Stomach smooth muscle (tissue), 2 donors: ENCODE results near the gene TEAD1.

Experiments
- H3K27ac ChIP-seq: one replicate; pipeline ENCODE4 v1.7.0; 2013; ENCODE audit warnings: mild to moderate bottlenecking, low read length, inconsistent platforms
- H3K27me3 ChIP-seq, 2 donors: one replicate each; pipeline ENCODE4 v1.7.0; 2013; ENCODE audit warnings: low read length in 2 of 2; ENCODE audit not compliant: insufficient read depth in 2 of 2, control insufficient read depth in 1 of 2
- H3K36me3 ChIP-seq, 2 donors: one replicate each; pipeline ENCODE4 v1.7.0; 2013; ENCODE audit warnings: low read length in 2 of 2; ENCODE audit not compliant: control insufficient read depth in 2 of 2, insufficient read depth in 2 of 2
- H3K4me1 ChIP-seq: one replicate; pipeline ENCODE4 v1.7.0; 2013; ENCODE audit warnings: low read length; ENCODE audit not compliant: control insufficient read depth, insufficient read depth
- H3K4me3 ChIP-seq, 2 donors: one replicate each; pipeline ENCODE4 v1.7.0; 2013; ENCODE audit warnings: low read length in 2 of 2
- H3K9ac ChIP-seq, 2 donors: one replicate each; pipeline ENCODE4 v1.7.0; 2013; ENCODE audit warnings: low read length in 2 of 2, mild to moderate bottlenecking in 1 of 2
- H3K9me3 ChIP-seq, 2 donors: one replicate each; pipeline ENCODE4 v1.7.0; 2013; ENCODE audit warnings: low read length in 2 of 2; ENCODE audit not compliant: control insufficient read depth in 2 of 2
- donor health status: healthy.
- donor health status: Pancreatic carcinoma.

The TEAD1 gene

DNA sequence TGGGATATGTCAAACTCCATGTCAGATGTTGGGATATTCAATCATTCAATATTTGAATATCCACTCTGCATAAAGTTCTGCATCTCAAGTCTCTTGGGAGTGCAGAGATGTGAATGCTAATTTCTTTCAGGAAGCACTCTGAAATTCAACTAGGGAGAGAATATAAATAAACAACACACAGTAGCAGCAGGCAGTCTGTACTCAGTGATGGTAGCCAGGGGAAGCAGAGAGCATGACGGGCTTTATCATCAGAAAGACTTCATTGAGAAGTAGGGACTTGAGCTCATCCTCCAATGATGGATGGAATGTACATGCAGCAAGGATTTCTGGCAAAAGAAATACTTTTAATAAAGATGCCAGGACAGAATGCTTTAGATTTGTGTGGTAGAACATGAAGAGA is 9.8 kb upstream of the TEAD1 start:
- no peaks in the 10 kb centered on the region for H3K9me3 ChIP-seq
- no peak overlapping the region for H3K9ac ChIP-seq
- H3K36me3 ChIP-seq = no peaks in the 10 kb centered on the region
- no peak overlapping the region for H3K27ac ChIP-seq
- H3K4me3 ChIP-seq = no peak overlapping the region
- H3K4me1 ChIP-seq = no peaks in the 10 kb centered on the region
- no peaks in the 10 kb centered on the region for H3K27me3 ChIP-seq

DNA sequence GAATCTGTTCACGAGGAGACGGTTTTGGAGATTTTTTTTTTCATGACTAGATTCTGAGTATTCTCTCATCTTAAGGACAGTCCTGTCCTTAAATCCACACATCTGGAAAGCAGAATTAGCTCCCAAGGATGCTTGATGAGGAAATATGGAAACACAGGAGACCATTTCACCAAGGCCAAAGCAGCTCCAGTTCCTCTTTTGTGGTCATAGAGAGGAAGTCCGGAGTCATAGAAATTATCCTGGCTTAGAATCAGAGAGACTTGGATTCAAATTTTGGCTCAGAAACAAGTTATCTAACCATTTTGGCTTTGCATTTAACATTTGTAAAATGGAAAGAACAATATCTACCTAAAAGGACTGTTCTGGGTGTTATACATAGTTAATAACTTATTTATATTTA is 7.3 kb upstream of the TEAD1 start:
- H3K9me3 ChIP-seq = no peaks in the 10 kb centered on the region
- no peak overlapping the region for H3K4me3 ChIP-seq
- no peak overlapping the region for H3K27ac ChIP-seq
- no peak overlapping the region for H3K9ac ChIP-seq
- H3K27me3 ChIP-seq = no peaks in the 10 kb centered on the region
- H3K4me1 ChIP-seq = peaks cover 12% of the 10 kb centered on the region
- no peaks in the 10 kb centered on the region for H3K36me3 ChIP-seq

- H3K4me1 ChIP-seq = peaks cover 14% of the 10 kb centered on the region
- H3K27ac ChIP-seq = no peak overlapping the region
- H3K9ac ChIP-seq = no peak overlapping the region
- no peaks in the 10 kb centered on the region for H3K9me3 ChIP-seq
- no peaks in the 10 kb centered on the region for H3K36me3 ChIP-seq
- H3K27me3 ChIP-seq = no peaks in the 10 kb centered on the region
- H3K4me3 ChIP-seq = no peak overlapping the region
Observed at GRCh38 chr11:12667646-12668045, 6.6 kb upstream of the TEAD1 start.

DNA sequence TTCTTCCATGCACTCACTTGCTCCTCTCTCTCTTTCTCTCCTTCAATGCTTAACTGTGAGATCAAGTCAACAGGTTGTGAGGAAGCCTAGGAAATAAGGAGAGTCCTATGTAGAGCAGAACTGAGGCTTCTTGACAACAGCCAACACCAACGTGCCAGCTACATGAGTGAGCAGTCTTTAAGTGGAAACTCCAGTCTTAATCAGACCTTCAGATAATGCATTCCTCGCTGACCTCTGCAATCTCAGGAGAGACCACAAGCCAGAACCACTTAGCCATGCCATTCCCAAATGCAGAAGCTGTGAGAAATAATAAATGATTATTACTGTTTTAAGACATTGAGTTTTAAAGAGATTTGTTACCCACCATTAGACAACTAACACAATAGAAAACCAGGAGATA is 6.1 kb upstream of the TEAD1 start:
- H3K27me3 ChIP-seq = no peaks in the 10 kb centered on the region

DNA sequence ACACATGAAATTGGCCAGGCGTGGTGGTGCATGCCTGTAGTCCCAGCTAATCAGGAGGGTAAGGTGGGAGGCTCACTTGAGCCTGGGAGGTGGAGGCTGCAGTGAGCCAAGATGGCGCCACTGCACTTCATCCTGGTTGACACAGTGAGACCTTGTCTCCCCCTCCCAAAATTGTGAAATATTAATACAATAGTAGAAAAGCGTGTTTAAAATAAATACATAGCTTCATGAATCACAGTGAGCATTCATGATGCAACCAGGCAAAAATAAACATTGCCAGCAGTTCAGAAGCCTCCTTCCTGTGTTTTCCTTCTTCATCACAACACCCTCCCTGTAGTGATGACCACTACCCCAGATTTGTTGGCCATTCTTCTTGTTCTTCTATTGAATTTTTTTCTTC is 4.3 kb upstream of the TEAD1 start:
- Histone ChIP-seq H3K36me3 (no peaks in the 10 kb centered on the region), H3K27ac (no peak overlapping the region), H3K4me1 (peaks cover 14% of the 10 kb centered on the region), H3K9ac (no peak overlapping the region), H3K27me3 (no peaks in the 10 kb centered on the region), H3K9me3 (no peaks in the 10 kb centered on the region), H3K4me3 (no peak overlapping the region)

More for the DNA sequence above, 6.1 kb upstream of the TEAD1 start:
- Histone ChIP-seq H3K36me3 (no peaks in the 10 kb centered on the region), H3K4me3 (no peak overlapping the region), H3K4me1 (peaks cover 14% of the 10 kb centered on the region), H3K9ac (no peak overlapping the region), H3K27ac (no peak overlapping the region), H3K9me3 (no peaks in the 10 kb centered on the region)

DNA sequence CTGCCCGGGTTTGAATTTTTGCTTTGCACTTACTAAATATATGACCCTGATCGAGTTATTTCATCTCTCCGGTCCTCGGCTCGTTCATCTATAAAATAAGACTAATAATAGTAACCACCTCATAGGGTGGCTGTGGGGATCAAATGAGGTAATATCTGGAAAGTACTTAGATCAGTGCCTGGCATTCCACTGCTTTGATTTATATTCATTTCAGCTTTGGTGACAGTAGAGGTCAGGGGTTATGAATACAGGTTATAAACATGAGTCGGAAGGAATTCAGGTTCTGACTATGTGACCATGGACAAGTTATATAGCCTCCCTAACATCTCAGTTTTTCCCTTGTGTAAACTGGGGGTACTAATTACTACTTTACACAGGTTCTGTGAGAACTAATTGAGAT is 2.9 kb upstream of the TEAD1 start:
- no peaks in the 10 kb centered on the region for H3K9me3 ChIP-seq
- H3K27ac ChIP-seq = peak overlapping the region; percentile 41

DNA sequence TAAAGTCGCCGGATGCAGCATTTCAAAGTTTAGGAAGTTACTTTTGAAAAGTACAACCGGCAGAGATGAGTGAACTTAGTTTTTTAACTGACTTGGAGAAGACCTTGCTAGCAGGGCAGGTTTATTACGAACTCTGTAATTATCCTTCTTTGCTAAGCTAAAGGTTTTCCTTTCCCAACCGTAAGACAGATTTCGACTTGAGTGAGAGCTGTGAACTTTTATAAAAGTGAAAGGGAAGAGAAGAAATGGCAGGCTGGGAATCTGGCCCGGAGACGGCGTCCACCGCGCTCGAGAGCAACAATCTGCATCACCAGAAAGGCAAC is 659 bp upstream of the TEAD1 start:
- peak overlapping the region; percentile 92 for H3K27ac ChIP-seq
- H3K27me3 ChIP-seq = no peaks in the 10 kb centered on the region
- peaks cover 18% of the 10 kb centered on the region for H3K4me1 ChIP-seq
- peak overlapping the region; percentile 80 to 86 for H3K9ac ChIP-seq
- H3K9me3 ChIP-seq = no peaks in the 10 kb centered on the region
- peak overlapping the region; percentile 80 for H3K4me3 ChIP-seq
- no peaks in the 10 kb centered on the region for H3K36me3 ChIP-seq

More for the DNA sequence above, 2.9 kb upstream of the TEAD1 start:
- no peaks in the 10 kb centered on the region for H3K27me3 ChIP-seq
- H3K36me3 ChIP-seq = no peaks in the 10 kb centered on the region
- H3K4me3 ChIP-seq = no peak overlapping the region
- peaks cover 14% of the 10 kb centered on the region for H3K4me1 ChIP-seq
- no peak overlapping the region for H3K9ac ChIP-seq

DNA sequence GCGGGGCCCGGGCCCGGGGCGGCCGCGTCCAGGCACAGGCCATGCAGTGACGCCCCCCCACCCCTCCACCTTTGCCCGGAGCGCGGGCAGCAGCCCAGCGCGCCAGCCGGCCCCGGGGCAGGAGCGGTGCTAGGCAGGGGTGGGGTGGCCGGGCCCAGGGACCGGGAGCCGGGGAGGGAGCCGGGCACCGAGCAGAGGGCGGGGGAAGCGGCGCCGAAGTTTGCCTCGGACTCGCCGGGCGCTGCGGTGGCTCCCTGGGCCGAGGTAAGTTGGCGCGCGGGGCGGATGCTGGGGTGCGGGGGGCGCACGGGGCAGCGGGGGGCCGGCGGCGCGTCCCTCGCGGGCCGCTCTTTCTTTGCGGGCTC is 332 bp downstream of the TEAD1 start:
- peak overlapping the region in 1 of 2 donors; percentile 80 for H3K4me3 ChIP-seq
- no peaks in the 10 kb centered on the region for H3K36me3 ChIP-seq
- H3K4me1 ChIP-seq = peaks cover 24% of the 10 kb centered on the region
- peak overlapping the region; percentile 92 for H3K27ac ChIP-seq
- peak overlapping the region; percentile 51 to 58 for H3K9ac ChIP-seq
- H3K9me3 ChIP-seq = no peaks in the 10 kb centered on the region
- H3K27me3 ChIP-seq = no peaks in the 10 kb centered on the region

- Histone ChIP-seq H3K9ac (peak overlapping the region; percentile 61 to 91), H3K27me3 (no peaks in the 10 kb centered on the region), H3K4me1 (peaks cover 25% of the 10 kb centered on the region), H3K27ac (peak overlapping the region; percentile 93), H3K9me3 (no peaks in the 10 kb centered on the region), H3K36me3 (no peaks in the 10 kb centered on the region), H3K4me3 (peak overlapping the region; percentile 58 to 81)
Observed at GRCh38 chr11:12674936-12675696, 895 bp downstream of the TEAD1 start.

DNA sequence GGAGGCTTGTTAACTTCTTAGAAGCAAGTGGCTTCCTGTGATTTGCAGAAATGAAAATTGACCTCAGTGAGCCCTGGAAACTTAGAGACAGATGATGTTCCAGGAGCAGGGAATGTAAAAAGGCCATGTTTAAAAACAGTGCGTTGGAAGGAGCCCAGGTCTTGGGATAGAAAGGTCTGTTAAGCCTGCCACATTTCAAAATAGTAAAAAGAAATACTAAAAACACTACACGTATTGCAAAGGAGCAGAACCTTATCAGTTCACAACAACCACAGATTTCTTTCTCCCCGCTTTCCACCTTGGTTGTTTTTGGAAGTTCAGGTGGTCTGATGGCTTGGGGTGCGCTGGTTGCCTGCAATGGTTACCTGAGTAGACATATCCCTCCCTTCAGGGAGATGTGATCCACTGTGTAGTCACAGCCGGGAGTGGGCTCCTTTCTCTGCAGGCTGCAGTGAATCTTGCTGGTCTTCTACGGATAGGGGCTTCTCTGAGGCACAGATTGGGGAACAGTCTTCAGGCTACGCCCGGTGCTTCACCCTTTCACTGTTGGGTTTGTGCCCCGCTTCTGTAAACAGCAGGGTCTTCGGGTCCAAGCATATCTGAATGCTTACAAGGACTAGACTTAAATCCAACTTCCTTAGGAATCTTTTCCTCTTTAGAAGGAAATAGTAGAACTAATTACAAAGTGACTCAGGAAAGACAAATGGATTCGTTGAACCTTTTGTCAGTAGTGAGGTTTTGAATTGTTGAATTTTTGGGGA is 1.9 kb downstream of the TEAD1 start:
- Histone ChIP-seq H3K27me3 (no peaks in the 10 kb centered on the region), H3K9me3 (no peaks in the 10 kb centered on the region), H3K4me1 (peaks cover 33% of the 10 kb centered on the region), H3K4me3 (peak overlapping the region; percentile 58 to 81), H3K27ac (peak overlapping the region; percentile 93), H3K36me3 (no peaks in the 10 kb centered on the region), H3K9ac (peak overlapping the region; percentile 61 to 91)

- peak overlapping the region; percentile 58 to 81 for H3K4me3 ChIP-seq
- peak overlapping the region; percentile 61 to 91 for H3K9ac ChIP-seq
- H3K27ac ChIP-seq = peak overlapping the region; percentile 93
- H3K36me3 ChIP-seq = no peaks in the 10 kb centered on the region
- peaks cover 31% of the 10 kb centered on the region for H3K4me1 ChIP-seq
- H3K27me3 ChIP-seq = no peaks in the 10 kb centered on the region
- H3K9me3 ChIP-seq = no peaks in the 10 kb centered on the region
Observed at GRCh38 chr11:12677131-12677530, 2.9 kb downstream of the TEAD1 start.
